SK-N-MC (cell line): ENCODE data around the gene GREB1L.
"Not testable (repeated sequence)": the region's sequence is repeated elsewhere in the genome, so short reads cannot be mapped to it uniquely, and the experiment has no call there.

ENCODE experiments used
- EZH2 ChIP-seq: fragments of 200-600 bp; sonication (generic); IDR thresholded peaks from one replicate; pipeline ENCODE4 v1.6.1; 2017; ENCODE audit warnings: antibody characterized with exemption
- FOXP2 ChIP-seq: optimal IDR thresholded peaks from 2 replicates; pipeline ENCODE3; 2011; ENCODE audit warnings: mild to moderate bottlenecking, moderate library complexity; ENCODE audit not compliant: insufficient read depth; ENCODE audit errors: extremely low read length, control extremely low read depth
- POLR2AphosphoS5 ChIP-seq: IDR thresholded peaks from 2 replicates; pipeline ENCODE4 v1.6.1; 2012; ENCODE audit warnings: mild to moderate bottlenecking, low read depth, low read length, borderline replicate concordance

- TF ChIP-seq POLR2AphosphoS5, FOXP2, EZH2: not testable (repeated sequence)
Measured at GRCh38 chr18:21311980-21312379, 69.9 kb downstream of the GREB1L start.
